Measurements from ENCODE around the gene NIPAL3. TPM values are rescaled to one million over a fixed set of nuclear protein-coding genes. Genes with fewer than 3 reads are reported as not detected.

Gene NIPAL3
- total RNA-seq, 4 donors from 2014 or later = 5.1 to 16.4 (median 13.1) TPM

DNA sequence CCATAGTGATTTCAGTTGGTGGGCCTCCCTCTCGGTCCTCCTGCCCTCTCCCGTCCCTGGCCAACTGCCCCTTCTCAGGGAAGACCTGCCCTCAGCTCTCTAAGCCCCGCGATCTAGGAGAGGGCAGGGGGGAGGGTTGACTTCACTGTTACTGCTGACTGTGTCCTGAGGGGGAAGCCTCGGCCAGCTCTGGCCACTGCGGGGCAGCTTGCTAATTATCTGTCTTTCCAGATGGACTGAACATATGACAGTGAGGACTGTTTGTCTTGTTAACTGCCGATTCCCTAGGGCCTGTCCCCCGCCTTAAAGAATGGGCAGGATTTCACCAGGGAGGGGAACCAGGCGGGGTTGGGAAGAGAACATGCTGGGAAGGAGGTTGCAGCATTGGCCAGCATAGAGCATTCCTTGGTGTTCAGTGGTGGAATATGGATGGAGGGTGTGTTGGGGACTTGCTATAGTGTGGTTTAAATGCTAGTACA, 22.9 kb downstream of the NIPAL3 start:
- TF ChIP-seq, protein P1, sequence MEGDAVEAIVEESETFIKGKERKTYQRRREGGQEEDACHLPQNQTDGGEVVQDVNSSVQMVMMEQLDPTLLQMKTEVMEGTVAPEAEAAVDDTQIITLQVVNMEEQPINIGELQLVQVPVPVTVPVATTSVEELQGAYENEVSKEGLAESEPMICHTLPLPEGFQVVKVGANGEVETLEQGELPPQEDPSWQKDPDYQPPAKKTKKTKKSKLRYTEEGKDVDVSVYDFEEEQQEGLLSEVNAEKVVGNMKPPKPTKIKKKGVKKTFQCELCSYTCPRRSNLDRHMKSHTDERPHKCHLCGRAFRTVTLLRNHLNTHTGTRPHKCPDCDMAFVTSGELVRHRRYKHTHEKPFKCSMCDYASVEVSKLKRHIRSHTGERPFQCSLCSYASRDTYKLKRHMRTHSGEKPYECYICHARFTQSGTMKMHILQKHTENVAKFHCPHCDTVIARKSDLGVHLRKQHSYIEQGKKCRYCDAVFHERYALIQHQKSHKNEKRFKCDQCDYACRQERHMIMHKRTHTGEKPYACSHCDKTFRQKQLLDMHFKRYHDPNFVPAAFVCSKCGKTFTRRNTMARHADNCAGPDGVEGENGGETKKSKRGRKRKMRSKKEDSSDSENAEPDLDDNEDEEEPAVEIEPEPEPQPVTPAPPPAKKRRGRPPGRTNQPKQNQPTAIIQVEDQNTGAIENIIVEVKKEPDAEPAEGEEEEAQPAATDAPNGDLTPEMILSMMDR (IDR thresholded peaks at IDR 0.05; ENCODE audit: low read depth) = no peak

- TF ChIP-seq, protein P1 (IDR thresholded peaks at IDR 0.05; ENCODE audit: low read depth) = no peak
Observed at GRCh38 chr1:24440436-24440835, 24.8 kb downstream of the NIPAL3 start.

GRCh38 chr1:24441480-24441879, 25.9 kb downstream of the NIPAL3 start:
- TF ChIP-seq, protein P1 (IDR thresholded peaks at IDR 0.05; ENCODE audit: low read depth) = no peak

DNA sequence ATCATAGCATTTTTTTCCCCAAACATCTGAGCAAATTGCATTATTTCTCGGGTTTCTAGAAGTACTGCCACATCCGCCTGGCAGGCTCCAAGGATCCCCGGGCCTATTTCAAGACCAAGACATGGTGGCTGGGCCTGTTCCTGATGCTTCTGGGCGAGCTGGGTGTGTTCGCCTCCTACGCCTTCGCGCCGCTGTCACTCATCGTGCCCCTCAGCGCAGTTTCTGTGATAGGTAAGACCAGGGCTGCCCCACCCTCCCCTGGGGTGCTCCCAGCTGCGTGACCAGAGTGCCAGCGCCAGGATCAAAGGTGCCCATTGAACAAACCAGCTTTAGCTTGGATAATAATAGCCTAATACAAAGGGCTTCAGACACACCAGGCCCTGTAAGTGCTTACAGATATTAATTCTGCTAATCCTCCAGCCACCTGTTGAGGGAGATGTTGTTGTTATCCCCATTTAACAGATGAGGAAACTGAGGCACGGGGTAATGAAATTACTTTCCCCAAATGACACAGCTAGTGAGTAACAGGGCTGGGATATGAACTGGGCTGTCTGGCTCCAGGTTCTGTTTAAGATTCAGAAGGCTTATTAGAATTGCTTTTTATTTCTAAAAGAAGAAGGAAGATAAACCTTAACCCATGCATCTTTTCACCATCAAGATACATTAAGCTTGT, 26.5 kb downstream of the NIPAL3 start:
- TF ChIP-seq, protein P1 (IDR thresholded peaks at IDR 0.05; ENCODE audit: low read depth) = no peak

DNA sequence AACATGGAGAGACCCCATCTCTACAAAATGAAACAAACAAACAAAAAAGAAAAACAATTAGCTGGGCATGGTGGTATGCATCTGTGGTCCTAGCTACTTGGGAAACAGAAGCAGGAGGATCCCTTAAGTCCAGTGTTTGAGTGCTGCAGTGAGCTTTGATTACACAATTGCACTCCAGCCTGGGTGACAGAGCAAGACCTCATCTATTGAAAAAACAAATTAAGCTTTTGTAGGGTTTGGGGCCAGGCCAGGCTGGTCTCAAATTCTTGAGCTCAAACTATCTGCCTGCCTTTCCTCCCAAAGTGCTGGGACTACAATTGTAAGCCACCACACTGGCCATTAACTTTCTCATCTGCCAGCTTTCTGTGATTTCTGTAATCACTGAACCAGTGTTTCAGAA, 27.2 kb downstream of the NIPAL3 start:
- TF ChIP-seq, protein P1 (IDR thresholded peaks at IDR 0.05; ENCODE audit: low read depth) = no peak

DNA sequence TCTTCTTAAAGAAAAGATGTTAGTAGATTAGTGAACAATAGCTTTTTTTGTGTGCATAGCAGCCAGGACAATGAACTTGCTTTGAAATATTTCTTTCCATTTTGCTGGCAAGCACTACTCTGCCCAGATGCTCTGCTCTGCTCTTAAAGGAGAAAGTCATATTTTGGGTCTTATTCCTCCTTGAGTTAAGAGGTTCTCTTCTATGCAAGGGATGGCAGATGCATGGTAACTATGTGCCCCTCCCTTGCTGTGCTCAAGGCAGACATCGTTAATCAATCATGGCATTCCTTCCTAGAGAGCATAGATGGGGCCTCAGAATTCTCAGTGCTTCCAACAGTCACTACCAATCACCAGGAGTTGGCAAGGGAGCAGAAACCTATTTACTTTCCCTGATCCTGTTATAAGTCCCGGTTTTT, 27.6 kb downstream of the NIPAL3 start:
- TF ChIP-seq, protein P1 (IDR thresholded peaks at IDR 0.05; ENCODE audit: low read depth) = no peak

DNA sequence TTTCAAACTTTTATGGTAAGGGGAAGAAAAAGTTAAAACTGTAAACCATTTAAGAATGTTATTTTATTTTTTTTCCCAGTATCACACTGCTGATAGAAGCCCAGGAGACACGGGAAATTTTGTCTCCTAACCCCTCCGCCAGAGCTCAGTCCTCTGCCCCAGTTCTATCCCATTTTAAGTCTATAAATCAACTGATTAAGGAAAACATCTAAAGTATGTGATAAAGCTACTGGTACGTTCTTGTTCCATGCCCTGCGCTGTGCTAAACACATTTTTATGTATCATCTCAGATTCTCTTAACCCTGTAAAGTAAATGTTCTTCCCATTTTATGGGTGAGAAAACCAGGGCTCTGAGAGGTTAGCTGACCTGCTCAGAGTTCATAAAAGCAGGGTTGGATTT, 34.7 kb downstream of the NIPAL3 start:
- TF ChIP-seq, protein P1 (IDR thresholded peaks at IDR 0.05; ENCODE audit: low read depth) = no peak
